OCI-LY7 (cell line): ENCODE results near the gene IGSF23. TPM values are rescaled to one million over a fixed set of nuclear protein-coding genes. Genes with fewer than 3 reads are reported as not detected.

Source experiments
- BruUV-seq: library from RNA; stranded (reverse); fragments of 400-500 nt; replicated peaks from 2 replicates; lab custom pipeline; 2021; lab: Mats Ljungman, UMichigan
- CTCF ChIA-PET: fragments of 300-600 bp; sonication (Branson Sonifier 250); formaldehyde crosslinking; loops from one replicate; lab custom pipeline; 2022; ENCODE audit warnings: antibody characterized with exemption; ENCODE audit not compliant: unreplicated experiment; lab: Charles Lee
- POLR2A ChIA-PET: fragments of 300-600 bp; sonication (Branson Sonifier 250); formaldehyde crosslinking; loops from one replicate; lab custom pipeline; 2022; ENCODE audit warnings: antibody characterized with exemption; lab: Charles Lee
- DNase-seq: peaks from one replicate; pipeline ENCODE4 v3.0.0-alpha.2; 2015; ENCODE audit warnings: low spot score
- H2AFZ ChIP-seq: fragments of 200-600 bp; sonication (generic), shearing (Covaris generic); 2 replicates; pipeline ENCODE4 v1.6.1; 2014; ENCODE audit warnings: mild to moderate bottlenecking, antibody characterized with exemption, low read length, moderate library complexity
- H3K27ac ChIP-seq: fragments of 200-600 bp; sonication (generic); 2 replicates; pipeline ENCODE4 v1.5.1; 2014; ENCODE audit warnings: mixed run types, low read depth, mild to moderate bottlenecking, moderate library complexity, low read length, inconsistent platforms; ENCODE audit not compliant: poor library complexity, severe bottlenecking
- H3K36me3 ChIP-seq: fragments of 200-600 bp; sonication (generic); 2 replicates; pipeline ENCODE4 v1.6.1; 2014; ENCODE audit warnings: mild to moderate bottlenecking, antibody characterized with exemption, low read length, moderate library complexity, mixed read lengths; ENCODE audit not compliant: insufficient read depth
- H3K4me1 ChIP-seq: fragments of 200-600 bp; sonication (generic); 2 replicates; pipeline ENCODE4 v1.5.1; 2014; ENCODE audit warnings: mild to moderate bottlenecking, low read length; ENCODE audit not compliant: insufficient read depth, poor library complexity, severe bottlenecking
- H3K4me2 ChIP-seq: fragments of 200-600 bp; sonication (generic); 2 replicates; pipeline ENCODE4 v1.6.1; 2014; ENCODE audit warnings: mild to moderate bottlenecking, low read length
- H3K4me3 ChIP-seq: fragments of 200-600 bp; sonication (generic); 2 replicates; pipeline ENCODE4 v1.5.1; 2014; ENCODE audit warnings: mild to moderate bottlenecking, low read depth, low read length; ENCODE audit not compliant: poor library complexity, severe bottlenecking
- H3K79me2 ChIP-seq: fragments of 200-600 bp; sonication (generic); 2 replicates; pipeline ENCODE4 v1.6.1; 2016; ENCODE audit warnings: low read depth, mild to moderate bottlenecking, low read length, moderate library complexity, mixed read lengths; ENCODE audit not compliant: insufficient read depth
- H3K9me2 ChIP-seq: fragments of 200-600 bp; sonication (generic); 2 replicates; pipeline ENCODE4 v1.6.1; 2016; ENCODE audit warnings: mild to moderate bottlenecking, low read length, mixed read lengths; ENCODE audit not compliant: insufficient read depth
- H3K9me3 ChIP-seq: fragments of 200-600 bp; sonication (generic); 2 replicates; pipeline ENCODE4 v1.6.1; 2014; ENCODE audit warnings: mild to moderate bottlenecking, mixed run types, low read length, mixed read lengths
- H4K20me1 ChIP-seq: fragments of 200-600 bp; sonication (generic); 2 replicates; pipeline ENCODE4 v1.6.1; 2014; ENCODE audit warnings: mild to moderate bottlenecking, antibody characterized with exemption, low read length, moderate library complexity, mixed read lengths; ENCODE audit not compliant: insufficient read depth
- CTCF ChIP-seq: fragments of 200-600 bp; sonication (generic); conservative IDR thresholded peaks from 2 replicates; pipeline ENCODE4 v1.5.1; 2014; ENCODE audit warnings: mild to moderate bottlenecking, antibody characterized with exemption, low read length, moderate library complexity, mixed read lengths
- EZH2phosphoT487 ChIP-seq: fragments of 200-600 bp; sonication (generic); IDR thresholded peaks from 2 replicates; pipeline ENCODE4 v1.6.1; 2018; ENCODE audit warnings: low read depth, borderline replicate concordance, mild to moderate bottlenecking, mixed run types, antibody characterized with exemption, low read length, moderate library complexity, mixed read lengths
- intact Hi-C: fragments of 100-400 bp; cut with micrococcal nuclease; formaldehyde crosslinking; loops from one replicate; pipeline ENCODE4 v1.10.0; 2022; ENCODE audit not compliant: unreplicated experiment
- total RNA-seq, 2 experiments: library from RNA; depleted of rRNA in 1 of 2; stranded (reverse); fragments of >200 nt in 1 of 2; shearing (Covaris generic) in 1 of 2; gene quantifications; 2 replicates each; pipeline ENCODE4 v1.2.3, GENCODE V29; 2014 to 2022

The IGSF23 gene
- total RNA-seq, 2 experiments from 2014 or later = not detected

- H3K27ac ChIP-seq = no peak overlapping the region
- no TSS peak for BruUV-seq
- no peaks in the 10 kb centered on the region for H4K20me1 ChIP-seq
- no peaks in the 10 kb centered on the region for H3K36me3 ChIP-seq
- TF ChIP-seq EZH2phosphoT487 (no peak), CTCF (no peak)
- peaks cover 6% of the 10 kb centered on the region for H3K4me1 ChIP-seq
- no peak for DNase-seq
- H3K4me2 ChIP-seq = no peak overlapping the region
- no peak overlapping the region for H3K4me3 ChIP-seq
- intact Hi-C loops = no loop called here
- no peaks in the 10 kb centered on the region for H3K79me2 ChIP-seq
- ChIA-PET POLR2A (no interaction called here), CTCF (no interaction called here)
- no peaks in the 10 kb centered on the region for H3K9me2 ChIP-seq
- no peak overlapping the region for H2AFZ ChIP-seq
- H3K9me3 ChIP-seq = no peaks in the 10 kb centered on the region
Observed at GRCh38 chr19:44649578-44650145, 36.3 kb downstream of the IGSF23 start.

GRCh38 chr19:44653343-44653742 is 40.0 kb downstream of the IGSF23 start:
- DNase-seq = no peak
- H3K4me1 ChIP-seq = peaks cover 6% of the 10 kb centered on the region
- TF ChIP-seq EZH2phosphoT487 (no peak), CTCF (no peak)
- no peaks in the 10 kb centered on the region for H3K79me2 ChIP-seq
- no peaks in the 10 kb centered on the region for H3K36me3 ChIP-seq
- H4K20me1 ChIP-seq = no peaks in the 10 kb centered on the region
- no peak overlapping the region for H3K4me2 ChIP-seq
- no peaks in the 10 kb centered on the region for H3K9me2 ChIP-seq
- BruUV-seq = no TSS peak
- H3K9me3 ChIP-seq = no peaks in the 10 kb centered on the region
- CTCF ChIA-PET = no interaction called here
- H3K27ac ChIP-seq = no peak overlapping the region
- no peak overlapping the region for H2AFZ ChIP-seq
- POLR2A ChIA-PET = no interaction called here
- no peak overlapping the region for H3K4me3 ChIP-seq
- intact Hi-C loops = no loop called here

GRCh38 chr19:44653977-44654774 is 40.8 kb downstream of the IGSF23 start:
- Histone ChIP-seq H3K4me2 (peak overlapping the region; percentile 28), H3K79me2 (no peaks in the 10 kb centered on the region), H4K20me1 (no peaks in the 10 kb centered on the region), H3K36me3 (no peaks in the 10 kb centered on the region), H3K4me1 (peaks cover 6% of the 10 kb centered on the region), H3K27ac (no peak overlapping the region), H3K9me3 (no peaks in the 10 kb centered on the region), H3K9me2 (no peaks in the 10 kb centered on the region), H3K4me3 (no peak overlapping the region), H2AFZ (no peak overlapping the region)
- POLR2A ChIA-PET = interaction anchor here (0.6 kb wide), 1 partner anchor 175 kb away, joined by 3 read pairs; no protein-coding TSS in a partner anchor
- peak; percentile 88 for DNase-seq
- intact Hi-C loops = no loop called here
- TF ChIP-seq EZH2phosphoT487 (no peak), CTCF (peak; percentile 86)
- CTCF ChIA-PET = interaction anchor here (1.0 to 1.1 kb wide), 2 partner anchors 9 to 192 kb away, joined by 3 read pairs; partner anchors contain the start of gene NECTIN2
- no TSS peak for BruUV-seq
